DMS53 treated with DMSO at 0.1 percent for 48 hours (cell line): ENCODE data around the gene SDF4.

Experiments
- DNase-seq: peaks from one replicate; lab custom pipeline; 2025; ENCODE audit not compliant: unreplicated experiment; lab: John Stamatoyannopoulos, UW

The SDF4 gene

DNA sequence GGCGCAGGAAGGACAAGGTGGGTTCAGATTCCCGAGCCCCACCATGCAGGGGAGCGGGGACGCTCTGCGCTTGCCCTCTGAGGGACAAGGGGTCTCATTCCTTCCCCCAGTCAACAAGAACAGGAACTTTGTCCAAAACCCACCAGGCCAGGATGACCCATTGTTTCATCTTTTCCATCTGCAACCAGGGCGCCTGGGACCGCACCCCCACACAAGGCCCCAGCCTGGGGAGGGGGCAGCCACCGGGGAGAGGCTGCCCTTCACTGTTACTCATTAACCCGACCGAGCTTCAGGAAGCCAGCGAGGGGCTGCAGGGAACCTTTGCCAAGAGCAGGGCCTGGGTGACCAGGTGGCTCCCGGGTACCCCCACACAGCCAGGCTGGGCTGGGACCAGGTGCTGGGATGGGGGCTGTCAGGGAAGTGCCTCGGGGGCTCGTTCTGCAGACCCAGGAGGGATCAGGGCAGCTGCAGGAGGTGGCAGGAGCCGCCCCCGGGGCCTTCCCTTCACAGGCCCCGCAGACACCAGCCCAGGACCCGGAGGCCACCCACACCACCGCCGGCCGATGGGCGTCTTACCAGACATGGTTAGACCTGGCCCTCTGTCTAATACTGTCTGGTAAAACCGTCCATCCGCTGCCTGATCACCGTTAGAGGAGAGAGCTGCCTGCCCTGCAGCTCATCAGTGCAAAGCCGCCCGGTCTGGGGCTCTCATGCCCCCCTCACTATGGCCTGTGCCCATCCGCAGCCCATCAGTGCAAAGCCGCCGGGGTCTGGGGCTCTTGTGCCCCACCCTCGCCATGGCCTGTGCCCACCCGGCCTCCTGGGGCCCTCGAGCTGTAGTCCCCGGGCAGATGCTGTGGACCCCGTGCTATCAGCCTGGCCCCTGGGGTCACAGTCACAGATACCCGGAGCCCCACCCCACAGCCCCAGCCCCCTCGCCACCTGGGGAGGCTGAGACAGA lies 63.1 kb downstream of the SDF4 start:
- DNase-seq: no peak

DNA sequence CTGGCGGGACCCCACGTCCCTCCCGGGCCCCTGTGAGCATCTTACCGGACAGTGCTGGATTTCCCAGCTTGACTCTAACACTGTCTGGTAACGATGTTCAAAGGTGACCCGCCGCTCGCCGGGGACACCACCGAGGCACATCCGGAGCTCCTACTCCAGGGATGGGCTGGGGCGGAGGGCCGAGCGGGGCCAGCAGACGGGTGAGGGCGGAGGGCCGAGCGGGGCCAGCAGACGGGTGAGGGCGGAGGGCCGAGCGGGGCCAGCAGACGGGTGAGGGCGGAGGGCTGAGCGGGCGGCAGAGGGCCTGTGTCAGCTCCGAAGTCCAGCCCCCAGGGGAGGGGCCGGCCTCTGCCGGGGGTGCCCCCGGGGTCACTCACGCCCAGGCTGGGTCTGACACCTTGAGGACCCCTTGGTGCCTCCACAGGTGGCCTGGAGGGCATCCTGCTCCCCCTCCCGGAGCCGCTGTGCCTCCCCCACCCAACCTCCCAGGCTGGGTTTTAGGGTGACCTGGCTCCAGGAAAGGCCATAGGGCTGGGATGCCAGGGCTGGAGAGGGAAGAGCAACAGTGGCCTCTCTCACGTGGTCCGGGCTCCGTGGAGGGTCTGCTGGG lies 63.9 kb downstream of the SDF4 start:
- DNase-seq: no peak

DNA sequence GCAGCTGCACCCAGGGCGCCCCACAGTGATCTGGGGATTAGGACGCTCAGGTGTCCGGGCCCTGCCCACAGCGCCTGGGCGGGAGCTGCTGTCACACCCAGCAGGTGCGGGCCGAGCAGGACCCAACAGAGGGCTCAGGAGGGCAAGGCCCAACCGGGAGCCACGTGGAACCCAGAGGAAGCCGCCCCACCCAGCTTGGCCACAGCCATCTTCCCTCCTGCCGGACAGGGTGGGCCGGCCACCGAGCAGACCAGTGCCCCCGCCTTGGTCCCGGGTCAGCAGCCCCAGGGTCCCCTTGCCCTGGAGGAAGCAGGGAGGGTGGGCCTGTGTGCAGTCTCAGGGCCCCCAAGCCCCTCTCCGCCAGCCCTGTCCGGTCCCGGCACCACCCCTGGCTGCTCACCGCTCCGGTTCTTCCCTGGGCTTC lies 64.4 kb downstream of the SDF4 start:
- DNase-seq: no peak
